NCI-H1930 (cell line): ENCODE measurements around the gene ZNF880.
"Not testable (repeated sequence)": the region's sequence is repeated elsewhere in the genome, so short reads cannot be mapped to it uniquely, and the experiment has no call there.

Experiments
- DNase-seq, 2 experiments: peaks; one replicate each; lab custom pipeline; 2025; lab: John Stamatoyannopoulos, UW

The ZNF880 gene

GRCh38 chr19:52369559-52370340 is at the start of gene ZNF880:
TSS of gene ZNF880 (plus strand) at chr19:52369923. CDS start at chr19:52369966, 43 bp downstream.
- peak; percentile 95 to 97 for DNase-seq

- DNase-seq: no peak
Measured at GRCh38 chr19:52322429-52322828, 47.3 kb upstream of the ZNF880 start.

- DNase-seq: no peak
Measured at GRCh38 chr19:52331757-52332156, 38.0 kb upstream of the ZNF880 start.

GRCh38 chr19:52335768-52336116 is 34.0 kb upstream of the ZNF880 start:
- DNase-seq: no peak

GRCh38 chr19:52336117-52336790 is 33.5 kb upstream of the ZNF880 start, which contains the start of gene ZNF610:
TSS of gene ZNF610 (plus strand) at chr19:52336243. CDS start at chr19:52349173, 12,930 bp downstream.
- peak; percentile 81 to 90 for DNase-seq

GRCh38 chr19:52336791-52337381 is 32.8 kb upstream of the ZNF880 start:
- DNase-seq: no peak

- DNase-seq: not testable (repeated sequence)
Measured at GRCh38 chr19:52339022-52339421, 30.7 kb upstream of the ZNF880 start.

- peak; percentile 22 to 60 for DNase-seq
Measured at GRCh38 chr19:52343548-52343947, 26.2 kb upstream of the ZNF880 start.

- DNase-seq: no peak
Measured at GRCh38 chr19:52345162-52345561, 24.6 kb upstream of the ZNF880 start.

GRCh38 chr19:52351512-52351911 is 18.2 kb upstream of the ZNF880 start:
- DNase-seq: no peak

- no peak for DNase-seq
Measured at GRCh38 chr19:52366414-52366824, 3.3 kb upstream of the ZNF880 start.

- DNase-seq: no peak
Measured at GRCh38 chr19:52370341-52370710, 603 bp downstream of the ZNF880 start.

GRCh38 chr19:52391135-52391534 is 21.4 kb downstream of the ZNF880 start:
- DNase-seq: no peak

GRCh38 chr19:52397310-52398080 is 27.8 kb downstream of the ZNF880 start, which contains the start of gene ZNF528:
TSS of gene ZNF528 (plus strand) at chr19:52397849. CDS start at chr19:52402014, 4,165 bp downstream.
- DNase-seq: peak; percentile 93 to 97

GRCh38 chr19:52398081-52398441 is 28.3 kb downstream of the ZNF880 start:
- no peak for DNase-seq

- no peak for DNase-seq
Measured at GRCh38 chr19:52410276-52410675, 40.6 kb downstream of the ZNF880 start.

- DNase-seq: no peak
Measured at GRCh38 chr19:52415711-52416110, 46.0 kb downstream of the ZNF880 start.

GRCh38 chr19:52428937-52429336 is 59.2 kb downstream of the ZNF880 start, which contains the start of gene ZNF534:
TSS of gene ZNF534 (plus strand) at chr19:52429148. CDS start at chr19:52431475, 2,327 bp downstream.
- no peak for DNase-seq
